ENCODE results near the gene PAX5. TPM values are rescaled to one million over a fixed set of nuclear protein-coding genes. Genes with fewer than 3 reads are reported as not detected.

The PAX5 gene
- total RNA-seq, 2 experiments from 2014 or later, result 0.10 to 0.12 TPM

GRCh38 chr9:36970007-36970888, 63.8 kb downstream of the PAX5 start:
- POLR2A ChIA-PET, result no interaction called here
- CTCF ChIA-PET, result interaction anchor here (0.7 kb wide), 1 partner anchor 8 kb away, joined by 3 read pairs; no protein-coding TSS in a partner anchor
- Mint-ChIP-seq H3K4me3 (no peak overlapping the region), H3K4me1 (no peaks in the 10 kb centered on the region), H3K27ac (peak overlapping the region; percentile 7), H3K36me3 (ENCODE audit: low read depth) (no peaks in the 10 kb centered on the region), H3K9me3 (no peaks in the 10 kb centered on the region), H3K27me3 (peaks cover 3% of the 10 kb centered on the region)
- no peak for DNase-seq

GRCh38 chr9:36969216-36969771, 64.8 kb downstream of the PAX5 start:
- H3K4me1 Mint-ChIP-seq, result no peaks in the 10 kb centered on the region
- H3K27me3 Mint-ChIP-seq, result no peaks in the 10 kb centered on the region
- no peak overlapping the region for H3K27ac Mint-ChIP-seq
- CTCF ChIA-PET, result interaction anchor here (1.4 to 1.6 kb wide), 2 partner anchors 19 to 96 kb away, joined by 3 to 7 read pairs; no protein-coding TSS in a partner anchor
- no peak for DNase-seq
- H3K4me3 Mint-ChIP-seq, result no peak overlapping the region
- H3K9me3 Mint-ChIP-seq, result no peaks in the 10 kb centered on the region
- POLR2A ChIA-PET, result no interaction called here
- H3K36me3 Mint-ChIP-seq (ENCODE audit: low read depth), result no peaks in the 10 kb centered on the region

GRCh38 chr9:36968574-36969215, 65.4 kb downstream of the PAX5 start:
- no peak for DNase-seq
- no peaks in the 10 kb centered on the region for H3K27me3 Mint-ChIP-seq
- POLR2A ChIA-PET, result no interaction called here
- no peaks in the 10 kb centered on the region for H3K36me3 Mint-ChIP-seq (ENCODE audit: low read depth)
- no peak overlapping the region for H3K4me3 Mint-ChIP-seq
- H3K9me3 Mint-ChIP-seq, result no peaks in the 10 kb centered on the region
- CTCF ChIA-PET, result interaction anchor here (1.4 to 1.6 kb wide), 2 partner anchors 19 to 95 kb away, joined by 3 to 7 read pairs; no protein-coding TSS in a partner anchor
- no peaks in the 10 kb centered on the region for H3K4me1 Mint-ChIP-seq
- no peak overlapping the region for H3K27ac Mint-ChIP-seq

- Mint-ChIP-seq H3K9me3 (no peaks in the 10 kb centered on the region), H3K36me3 (ENCODE audit: low read depth) (no peaks in the 10 kb centered on the region), H3K4me3 (no peak overlapping the region), H3K27me3 (no peaks in the 10 kb centered on the region), H3K4me1 (no peaks in the 10 kb centered on the region), H3K27ac (no peak overlapping the region)
- ChIA-PET POLR2A (no interaction called here), CTCF (interaction anchor here (1.6 kb wide), 1 partner anchor 95 kb away, joined by 7 read pairs; no protein-coding TSS in a partner anchor)
- DNase-seq, result no peak
These were observed 66.1 kb downstream of the PAX5 start for GRCh38 chr9:36967997-36968396.

GRCh38 chr9:36966371-36967097, 67.5 kb downstream of the PAX5 start:
- CTCF ChIA-PET, result no interaction called here
- no peaks in the 10 kb centered on the region for H3K27me3 Mint-ChIP-seq

GRCh38 chr9:36964791-36965190, 69.3 kb downstream of the PAX5 start:
- Mint-ChIP-seq H3K27ac (no peak overlapping the region), H3K9me3 (no peaks in the 10 kb centered on the region), H3K4me3 (no peak overlapping the region), H3K27me3 (no peaks in the 10 kb centered on the region), H3K36me3 (ENCODE audit: low read depth) (no peaks in the 10 kb centered on the region), H3K4me1 (no peaks in the 10 kb centered on the region)
- no peak for DNase-seq
- CTCF ChIA-PET, result no interaction called here
- POLR2A ChIA-PET, result no interaction called here

More at GRCh38 chr9:36966371-36967097, 67.5 kb downstream of the PAX5 start:
- Mint-ChIP-seq H3K4me3 (no peak overlapping the region), H3K9me3 (no peaks in the 10 kb centered on the region), H3K36me3 (ENCODE audit: low read depth) (no peaks in the 10 kb centered on the region), H3K4me1 (no peaks in the 10 kb centered on the region), H3K27ac (no peak overlapping the region)
- no peak for DNase-seq
- POLR2A ChIA-PET, result no interaction called here

- Mint-ChIP-seq H3K4me1 (no peaks in the 10 kb centered on the region), H3K4me3 (no peak overlapping the region), H3K27ac (no peak overlapping the region), H3K9me3 (no peaks in the 10 kb centered on the region), H3K36me3 (ENCODE audit: low read depth) (no peaks in the 10 kb centered on the region), H3K27me3 (peaks cover 3% of the 10 kb centered on the region)
- DNase-seq, result no peak
- ChIA-PET POLR2A (no interaction called here), CTCF (interaction anchor here (1.3 kb wide), 1 partner anchor 8 kb away, joined by 3 read pairs; no protein-coding TSS in a partner anchor)
These were observed 70.7 kb downstream of the PAX5 start for GRCh38 chr9:36963346-36963745.

- Mint-ChIP-seq H3K9me3 (no peaks in the 10 kb centered on the region), H3K27ac (no peak overlapping the region), H3K27me3 (peaks cover 6% of the 10 kb centered on the region), H3K4me3 (no peak overlapping the region), H3K4me1 (no peaks in the 10 kb centered on the region), H3K36me3 (ENCODE audit: low read depth) (no peaks in the 10 kb centered on the region)
- POLR2A ChIA-PET, result no interaction called here
- CTCF ChIA-PET, result interaction anchor here (1.3 kb wide), 1 partner anchor 8 kb away, joined by 3 read pairs; no protein-coding TSS in a partner anchor
- DNase-seq, result no peak
These were observed 71.4 kb downstream of the PAX5 start for GRCh38 chr9:36962691-36963090.

- H3K27me3 Mint-ChIP-seq, result peaks cover 14% of the 10 kb centered on the region
- ChIA-PET POLR2A (no interaction called here), CTCF (interaction anchor here (1.3 kb wide), 1 partner anchor 9 kb away, joined by 3 read pairs; no protein-coding TSS in a partner anchor)
- no peak overlapping the region for H3K27ac Mint-ChIP-seq
- no peak overlapping the region for H3K4me3 Mint-ChIP-seq
- no peaks in the 10 kb centered on the region for H3K9me3 Mint-ChIP-seq
- H3K36me3 Mint-ChIP-seq (ENCODE audit: low read depth), result no peaks in the 10 kb centered on the region
- H3K4me1 Mint-ChIP-seq, result no peaks in the 10 kb centered on the region
- DNase-seq, result no peak
These were observed 72.3 kb downstream of the PAX5 start for GRCh38 chr9:36961561-36962325.

GRCh38 chr9:36961051-36961450, 73.0 kb downstream of the PAX5 start:
- ChIA-PET POLR2A (no interaction called here), CTCF (no interaction called here)
- no peaks in the 10 kb centered on the region for H3K9me3 Mint-ChIP-seq
- DNase-seq, result no peak
- H3K36me3 Mint-ChIP-seq (ENCODE audit: low read depth), result no peaks in the 10 kb centered on the region
- H3K27me3 Mint-ChIP-seq, result peaks cover 21% of the 10 kb centered on the region
- no peak overlapping the region for H3K4me3 Mint-ChIP-seq
- no peak overlapping the region for H3K27ac Mint-ChIP-seq
- H3K4me1 Mint-ChIP-seq, result no peaks in the 10 kb centered on the region

- no peaks in the 10 kb centered on the region for H3K9me3 Mint-ChIP-seq
- ChIA-PET POLR2A (no interaction called here), CTCF (no interaction called here)
- no peaks in the 10 kb centered on the region for H3K36me3 Mint-ChIP-seq (ENCODE audit: low read depth)
- no peaks in the 10 kb centered on the region for H3K4me1 Mint-ChIP-seq
- no peak overlapping the region for H3K4me3 Mint-ChIP-seq
- H3K27me3 Mint-ChIP-seq, result peaks cover 24% of the 10 kb centered on the region
- DNase-seq, result no peak
- no peak overlapping the region for H3K27ac Mint-ChIP-seq
These were observed 73.5 kb downstream of the PAX5 start for GRCh38 chr9:36960575-36960955.

Data from activated CD4-positive, alpha-beta T cell treated with anti-CD3 and anti-CD28 coated beads, Interleukin-2, amount 10 ng/mL, durations not matched to agents 7 days and 5 days (primary cell).